GF-D8 (cell line): ENCODE measurements around the gene CDC25B.
A peak's percentile ranks its signal among the peaks of the same experiment; 100 is the strongest.

Experiments used
- DNase-seq: peaks from one replicate; lab custom pipeline; 2025; lab: John Stamatoyannopoulos, UW

CDC25B gene

GRCh38 chr20:3804254-3804751 is 8.2 kb downstream of the CDC25B start:
- DNase-seq = no peak

GRCh38 chr20:3804781-3805180 is 8.7 kb downstream of the CDC25B start:
- DNase-seq = no peak

GRCh38 chr20:3808544-3808943 is 12.4 kb downstream of the CDC25B start:
- no peak for DNase-seq

GRCh38 chr20:3811467-3812258 is 15.6 kb downstream of the CDC25B start:
- peak; percentile 69 for DNase-seq

- DNase-seq = no peak
Measured at GRCh38 chr20:3812259-3812681, 16.2 kb downstream of the CDC25B start.

GRCh38 chr20:3812975-3813847 is 17.1 kb downstream of the CDC25B start:
- no peak for DNase-seq

GRCh38 chr20:3813848-3814581 is 17.9 kb downstream of the CDC25B start:
- DNase-seq = no peak

GRCh38 chr20:3814928-3815495 is 18.9 kb downstream of the CDC25B start:
- DNase-seq = no peak

- DNase-seq = no peak
Measured at GRCh38 chr20:3815703-3816315, 19.7 kb downstream of the CDC25B start.

GRCh38 chr20:3818155-3819151 is 22.3 kb downstream of the CDC25B start:
- peak; percentile 55 for DNase-seq

- no peak for DNase-seq
Measured at GRCh38 chr20:3819411-3820047, 23.4 kb downstream of the CDC25B start.

GRCh38 chr20:3820048-3820900 is 24.2 kb downstream of the CDC25B start, which contains the start of gene AP5S1:
Gene AP5S1 (plus strand): TSS chr20:3820547. CDS start chr20:3822118, 1,571 bp downstream.
- DNase-seq = peak; percentile 89

- no peak for DNase-seq
Measured at GRCh38 chr20:3820901-3821727, 25.0 kb downstream of the CDC25B start.

GRCh38 chr20:3821996-3822395 is 25.9 kb downstream of the CDC25B start:
- no peak for DNase-seq

- DNase-seq = no peak
Measured at GRCh38 chr20:3823881-3824280, 27.8 kb downstream of the CDC25B start.

- DNase-seq = no peak
Measured at GRCh38 chr20:3825526-3825925, 29.4 kb downstream of the CDC25B start.

GRCh38 chr20:3826420-3826819 is 30.3 kb downstream of the CDC25B start:
- DNase-seq = peak; percentile 38

GRCh38 chr20:3828798-3829197 is 32.7 kb downstream of the CDC25B start:
- no peak for DNase-seq
